Karpas-422 (cell line): ENCODE data around the gene DCANP1. TPM values are rescaled to one million over a fixed set of nuclear protein-coding genes. Genes with fewer than 3 reads are reported as not detected.

Experiments
- DNase-seq: peaks from one replicate; pipeline ENCODE4 v3.0.0-alpha.2; 2015
- H2AFZ ChIP-seq: fragments of 200-600 bp; sonication (generic); 2 replicates; pipeline ENCODE4 v1.6.1; 2014; ENCODE audit warnings: antibody characterized with exemption, low read length, mixed read lengths
- H3K27ac ChIP-seq: fragments of 200-600 bp; sonication (generic); 2 replicates; pipeline ENCODE4 v1.5.1; 2014; ENCODE audit warnings: mild to moderate bottlenecking, low read length, moderate library complexity
- H3K27me3 ChIP-seq: fragments of 200-600 bp; sonication (generic); 2 replicates; pipeline ENCODE4 v1.6.1; 2014; ENCODE audit warnings: low read length, mixed read lengths
- H3K36me3 ChIP-seq: fragments of 200-600 bp; sonication (generic); 2 replicates; pipeline ENCODE4 v1.6.1; 2014; ENCODE audit warnings: low read length, mixed read lengths; ENCODE audit not compliant: insufficient read depth
- H3K4me1 ChIP-seq: fragments of 200-600 bp; sonication (generic); 2 replicates; pipeline ENCODE4 v1.6.1; 2014; ENCODE audit warnings: mild to moderate bottlenecking, low read length, mixed read lengths
- H3K4me2 ChIP-seq: fragments of 200-600 bp; sonication (generic); 2 replicates; pipeline ENCODE4 v1.6.1; 2014; ENCODE audit warnings: low read length, low read depth, mild to moderate bottlenecking; ENCODE audit not compliant: poor library complexity, severe bottlenecking
- H3K4me3 ChIP-seq: fragments of 200-600 bp; sonication (generic); 2 replicates; pipeline ENCODE4 v1.5.1; 2014; ENCODE audit warnings: mild to moderate bottlenecking, antibody characterized with exemption, low read length, mixed read lengths
- H3K79me2 ChIP-seq: fragments of 200-600 bp; sonication (generic); 2 replicates; pipeline ENCODE4 v1.6.1; 2014; ENCODE audit warnings: mild to moderate bottlenecking, low read length, mixed read lengths
- H3K9ac ChIP-seq: fragments of 200-600 bp; sonication (generic); 2 replicates; pipeline ENCODE4 v1.6.0; 2014; ENCODE audit warnings: low read length
- H3K9me2 ChIP-seq: fragments of 200-600 bp; sonication (generic), shearing (Covaris generic); replicated peaks from 2 replicates; pipeline ENCODE4 v1.6.0; 2014; ENCODE audit warnings: mild to moderate bottlenecking, low read length, moderate library complexity; ENCODE audit not compliant: insufficient read depth
- H3K9me3 ChIP-seq: fragments of 300-700, 200-600 bp; sonication (generic); 2 replicates; pipeline ENCODE4 v1.6.1; 2014; ENCODE audit warnings: low read length, mixed read lengths
- H4K20me1 ChIP-seq: fragments of 200-600 bp; sonication (generic); 2 replicates; pipeline ENCODE4 v1.6.1; 2014; ENCODE audit warnings: mild to moderate bottlenecking, antibody characterized with exemption, low read length, low read depth; ENCODE audit not compliant: insufficient read depth
- total RNA-seq: library from RNA; depleted of rRNA; stranded (reverse); fragments of >200 nt; shearing (Covaris generic); gene quantifications from 2 replicates; pipeline ENCODE4 v1.2.3, GENCODE V29; 2014; ENCODE audit warnings: low replicate concordance

The DCANP1 gene
- total RNA-seq, 1 experiment from 2014 or later: not detected

- Histone ChIP-seq H3K9me2 (no peaks in the 10 kb centered on the region), H3K79me2 (no peaks in the 10 kb centered on the region), H3K4me3 (no peak overlapping the region), H3K9me3 (no peaks in the 10 kb centered on the region), H3K9ac (no peak overlapping the region), H3K4me1 (no peaks in the 10 kb centered on the region), H3K4me2 (no peak overlapping the region), H3K27me3 (no peaks in the 10 kb centered on the region), H4K20me1 (no peaks in the 10 kb centered on the region), H3K27ac (no peak overlapping the region), H3K36me3 (no peaks in the 10 kb centered on the region), H2AFZ (no peak overlapping the region)
- DNase-seq: no peak
Measured at GRCh38 chr5:135483254-135483653, 36.1 kb upstream of the DCANP1 start.

- Histone ChIP-seq H3K27me3 (no peaks in the 10 kb centered on the region), H4K20me1 (no peaks in the 10 kb centered on the region), H3K9me2 (no peaks in the 10 kb centered on the region), H3K4me1 (no peaks in the 10 kb centered on the region), H3K36me3 (no peaks in the 10 kb centered on the region), H3K9ac (no peak overlapping the region), H2AFZ (no peak overlapping the region), H3K79me2 (no peaks in the 10 kb centered on the region), H3K9me3 (no peaks in the 10 kb centered on the region), H3K4me3 (no peak overlapping the region), H3K4me2 (no peak overlapping the region), H3K27ac (no peak overlapping the region)
- DNase-seq: no peak
Measured at GRCh38 chr5:135482381-135482933, 35.3 kb upstream of the DCANP1 start.

GRCh38 chr5:135481909-135482311 lies 34.8 kb upstream of the DCANP1 start:
- Histone ChIP-seq H3K36me3 (no peaks in the 10 kb centered on the region), H3K4me1 (no peaks in the 10 kb centered on the region), H3K4me2 (no peak overlapping the region), H3K27me3 (no peaks in the 10 kb centered on the region), H3K9me2 (no peaks in the 10 kb centered on the region), H3K4me3 (no peak overlapping the region), H3K79me2 (no peaks in the 10 kb centered on the region), H3K27ac (no peak overlapping the region), H2AFZ (no peak overlapping the region), H4K20me1 (no peaks in the 10 kb centered on the region), H3K9me3 (no peaks in the 10 kb centered on the region), H3K9ac (no peak overlapping the region)
- no peak for DNase-seq

- Histone ChIP-seq H3K27ac (no peak overlapping the region), H3K9ac (no peak overlapping the region)
Measured at GRCh38 chr5:135481387-135481786, 34.2 kb upstream of the DCANP1 start.

GRCh38 chr5:135480511-135480910 lies 33.4 kb upstream of the DCANP1 start:
- DNase-seq: no peak
- Histone ChIP-seq H3K4me2 (no peak overlapping the region), H3K79me2 (no peaks in the 10 kb centered on the region), H3K36me3 (no peaks in the 10 kb centered on the region), H3K4me3 (no peak overlapping the region), H3K4me1 (no peaks in the 10 kb centered on the region), H3K9me2 (no peaks in the 10 kb centered on the region), H3K27me3 (no peaks in the 10 kb centered on the region), H3K9me3 (no peaks in the 10 kb centered on the region), H3K9ac (no peak overlapping the region), H3K27ac (no peak overlapping the region), H2AFZ (no peak overlapping the region), H4K20me1 (no peaks in the 10 kb centered on the region)

More at GRCh38 chr5:135481387-135481786, 34.2 kb upstream of the DCANP1 start:
- DNase-seq: no peak
- H3K4me2 ChIP-seq: no peak overlapping the region
- no peaks in the 10 kb centered on the region for H4K20me1 ChIP-seq
- no peaks in the 10 kb centered on the region for H3K9me2 ChIP-seq
- H3K36me3 ChIP-seq: no peaks in the 10 kb centered on the region
- H3K4me3 ChIP-seq: no peak overlapping the region
- H3K4me1 ChIP-seq: no peaks in the 10 kb centered on the region
- H2AFZ ChIP-seq: no peak overlapping the region
- H3K79me2 ChIP-seq: no peaks in the 10 kb centered on the region
- no peaks in the 10 kb centered on the region for H3K27me3 ChIP-seq
- no peaks in the 10 kb centered on the region for H3K9me3 ChIP-seq

GRCh38 chr5:135478938-135479337 lies 31.8 kb upstream of the DCANP1 start:
- Histone ChIP-seq H3K79me2 (no peaks in the 10 kb centered on the region), H3K9me2 (no peaks in the 10 kb centered on the region), H3K9me3 (no peaks in the 10 kb centered on the region), H3K4me2 (no peak overlapping the region), H2AFZ (no peak overlapping the region), H3K27me3 (no peaks in the 10 kb centered on the region), H3K4me1 (no peaks in the 10 kb centered on the region), H4K20me1 (no peaks in the 10 kb centered on the region), H3K4me3 (no peak overlapping the region), H3K9ac (no peak overlapping the region), H3K36me3 (no peaks in the 10 kb centered on the region), H3K27ac (no peak overlapping the region)
- no peak for DNase-seq

GRCh38 chr5:135477613-135478066 lies 30.5 kb upstream of the DCANP1 start:
- Histone ChIP-seq H3K4me3 (no peak overlapping the region), H3K4me1 (no peaks in the 10 kb centered on the region), H3K9me2 (no peaks in the 10 kb centered on the region), H3K27ac (no peak overlapping the region), H2AFZ (no peak overlapping the region), H3K4me2 (no peak overlapping the region), H3K9ac (no peak overlapping the region), H3K79me2 (no peaks in the 10 kb centered on the region), H3K36me3 (no peaks in the 10 kb centered on the region), H4K20me1 (no peaks in the 10 kb centered on the region), H3K9me3 (no peaks in the 10 kb centered on the region), H3K27me3 (no peaks in the 10 kb centered on the region)
- no peak for DNase-seq

GRCh38 chr5:135476615-135477581 lies 29.8 kb upstream of the DCANP1 start:
- no peaks in the 10 kb centered on the region for H3K9me3 ChIP-seq
- no peaks in the 10 kb centered on the region for H3K9me2 ChIP-seq
- H4K20me1 ChIP-seq: no peaks in the 10 kb centered on the region
- no peak overlapping the region for H2AFZ ChIP-seq
- DNase-seq: no peak
- no peaks in the 10 kb centered on the region for H3K79me2 ChIP-seq
- no peak overlapping the region for H3K4me2 ChIP-seq
- no peaks in the 10 kb centered on the region for H3K36me3 ChIP-seq
- no peak overlapping the region for H3K9ac ChIP-seq
- H3K27me3 ChIP-seq: no peaks in the 10 kb centered on the region
- no peaks in the 10 kb centered on the region for H3K4me1 ChIP-seq
- no peak overlapping the region for H3K27ac ChIP-seq
- H3K4me3 ChIP-seq: no peak overlapping the region
